WTC11 (cell line): ENCODE data around the gene BCAS2. TPM values are rescaled to one million over a fixed set of nuclear protein-coding genes. Genes with fewer than 3 reads are reported as not detected.

Source experiments
- ATAC-seq: fragments of 200-7000 bp; cut with Tn5 transposase; 2 replicates; pipeline ENCODE4 v1.10.0; 2021; ENCODE audit warnings: mild to moderate bottlenecking, moderate library complexity
- CTCF ChIA-PET: fragments of 300-600 bp; sonication (Branson Sonifier 250); formaldehyde crosslinking; loops from one replicate; lab custom pipeline; 2021; ENCODE audit warnings: antibody characterized with exemption; lab: Charles Lee
- POLR2A ChIA-PET: fragments of 350-600 bp; sonication (Branson Sonifier 250); formaldehyde crosslinking; loops from one replicate; lab custom pipeline; 2021; ENCODE audit warnings: antibody characterized with exemption; lab: Charles Lee
- DNase-seq: peaks from one replicate; pipeline ENCODE4 v3.0.0; 2021; ENCODE audit warnings: low spot score
- H3K27ac Mint-ChIP-seq: 2 replicates; pipeline ENCODE4 v1.8.0; 2021; ENCODE audit warnings: mixed read lengths
- H3K27me3 Mint-ChIP-seq: 2 replicates; pipeline ENCODE4 v1.8.0; 2021; ENCODE audit warnings: low read depth, mild to moderate bottlenecking, moderate library complexity, mixed read lengths
- H3K36me3 Mint-ChIP-seq: 2 replicates; pipeline ENCODE4 v1.8.0; 2021; ENCODE audit warnings: mixed read lengths
- H3K4me1 Mint-ChIP-seq: 2 replicates; pipeline ENCODE4 v1.8.0; 2022; ENCODE audit warnings: mixed read lengths
- H3K4me3 Mint-ChIP-seq: 2 replicates; pipeline ENCODE4 v1.8.0; 2021; ENCODE audit warnings: mild to moderate bottlenecking, moderate library complexity, mixed read lengths
- H3K9me3 Mint-ChIP-seq: 2 replicates; pipeline ENCODE4 v1.8.0; 2021; ENCODE audit warnings: mixed read lengths
- ATF1 ChIP-seq: sonication (generic); formaldehyde crosslinking; IDR thresholded peaks from 2 replicates; pipeline ENCODE4 v1.8.1; 2023; ENCODE audit warnings: mild to moderate bottlenecking, moderate library complexity, missing genetic modification reagents
- GTF2I ChIP-seq: fragments of 250-450 bp; sonication (Bioruptor Pico); conservative IDR thresholded peaks from 2 replicates; pipeline ENCODE4 v1.4.0; 2021; ENCODE audit warnings: mild to moderate bottlenecking
- KAT7 ChIP-seq: sonication (generic); formaldehyde crosslinking; IDR thresholded peaks from 2 replicates; pipeline ENCODE4 v1.8.1; 2023; ENCODE audit warnings: missing genetic modification reagents, mild to moderate bottlenecking, borderline replicate concordance
- MXD4 ChIP-seq: fragments of 250-450 bp; sonication (Bioruptor Pico); IDR thresholded peaks from 2 replicates; pipeline ENCODE4 v1.8.0; 2021; ENCODE audit warnings: mild to moderate bottlenecking, moderate library complexity, borderline replicate concordance
- TP53 ChIP-seq: sonication (generic); formaldehyde crosslinking; IDR thresholded peaks from 2 replicates; pipeline ENCODE4 v1.8.1; 2023; ENCODE audit warnings: mild to moderate bottlenecking, missing genetic modification reagents
- total RNA-seq: library from RNA; stranded (reverse); gene quantifications from 3 replicates; pipeline ENCODE4 v1.2.3, GENCODE V29; 2021
- TF ChIP-seq, protein P1 (sequence below): fragments of 250-450 bp; sonication (Bioruptor Pico); IDR thresholded peaks from 2 replicates; pipeline ENCODE4 v1.9.0; 2021; ENCODE audit warnings: mild to moderate bottlenecking
- TF ChIP-seq, protein P2 (sequence below): fragments of 250-450 bp; sonication (Bioruptor Pico); IDR thresholded peaks from 2 replicates; pipeline ENCODE4 v1.9.0; 2021; ENCODE audit warnings: mild to moderate bottlenecking
- TF ChIP-seq, protein P3 (sequence below): sonication (generic); formaldehyde crosslinking; IDR thresholded peaks from 2 replicates; pipeline ENCODE4 v1.8.0; 2022; ENCODE audit warnings: mild to moderate bottlenecking, missing genetic modification reagents
- TF ChIP-seq, protein P4 (sequence below): sonication (generic); formaldehyde crosslinking; IDR thresholded peaks from 2 replicates; pipeline ENCODE4 v1.8.0; 2022; ENCODE audit warnings: missing genetic modification reagents
- TF ChIP-seq, protein P5 (sequence below): sonication (generic); formaldehyde crosslinking; IDR thresholded peaks from 2 replicates; pipeline ENCODE4 v1.8.0; 2023; ENCODE audit warnings: missing genetic modification reagents, mild to moderate bottlenecking, borderline replicate concordance
- TF ChIP-seq, protein P6 (sequence below): sonication (generic); formaldehyde crosslinking; IDR thresholded peaks from 2 replicates; pipeline ENCODE4 v1.8.0; 2023; ENCODE audit warnings: mild to moderate bottlenecking, missing genetic modification reagents
- TF ChIP-seq, protein P7 (sequence below): sonication (generic); formaldehyde crosslinking; IDR thresholded peaks from 2 replicates; pipeline ENCODE4 v1.8.0; 2022; ENCODE audit warnings: mild to moderate bottlenecking, missing genetic modification reagents
- TF ChIP-seq, protein P8 (sequence below): sonication (generic); formaldehyde crosslinking; IDR thresholded peaks from 2 replicates; pipeline ENCODE4 v1.8.1; 2023; ENCODE audit warnings: mild to moderate bottlenecking, moderate library complexity, missing genetic modification reagents

Gene BCAS2
- total RNA-seq, 1 experiment from 2014 or later = 39.0 TPM

DNA sequence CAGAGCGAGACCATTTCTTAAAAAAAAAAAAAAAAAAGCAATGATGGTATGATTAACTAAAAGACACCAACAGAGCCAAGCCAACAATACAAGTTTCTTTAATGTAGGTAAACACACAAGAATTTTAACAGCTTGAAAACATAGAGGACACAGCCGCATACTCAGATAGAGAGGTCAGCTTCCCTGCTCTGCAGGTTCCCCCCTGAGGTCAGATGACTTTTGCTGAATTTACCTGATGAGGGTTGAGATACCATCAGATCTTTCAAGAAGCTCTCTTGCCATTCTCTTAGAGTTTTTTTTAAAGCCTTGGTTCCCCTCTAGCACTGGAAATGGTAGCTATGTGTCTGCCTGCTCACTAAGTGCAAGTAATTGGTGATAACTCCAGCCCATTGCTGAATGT, 31.1 kb downstream of the BCAS2 start (continued):
- TF ChIP-seq, protein P1, sequence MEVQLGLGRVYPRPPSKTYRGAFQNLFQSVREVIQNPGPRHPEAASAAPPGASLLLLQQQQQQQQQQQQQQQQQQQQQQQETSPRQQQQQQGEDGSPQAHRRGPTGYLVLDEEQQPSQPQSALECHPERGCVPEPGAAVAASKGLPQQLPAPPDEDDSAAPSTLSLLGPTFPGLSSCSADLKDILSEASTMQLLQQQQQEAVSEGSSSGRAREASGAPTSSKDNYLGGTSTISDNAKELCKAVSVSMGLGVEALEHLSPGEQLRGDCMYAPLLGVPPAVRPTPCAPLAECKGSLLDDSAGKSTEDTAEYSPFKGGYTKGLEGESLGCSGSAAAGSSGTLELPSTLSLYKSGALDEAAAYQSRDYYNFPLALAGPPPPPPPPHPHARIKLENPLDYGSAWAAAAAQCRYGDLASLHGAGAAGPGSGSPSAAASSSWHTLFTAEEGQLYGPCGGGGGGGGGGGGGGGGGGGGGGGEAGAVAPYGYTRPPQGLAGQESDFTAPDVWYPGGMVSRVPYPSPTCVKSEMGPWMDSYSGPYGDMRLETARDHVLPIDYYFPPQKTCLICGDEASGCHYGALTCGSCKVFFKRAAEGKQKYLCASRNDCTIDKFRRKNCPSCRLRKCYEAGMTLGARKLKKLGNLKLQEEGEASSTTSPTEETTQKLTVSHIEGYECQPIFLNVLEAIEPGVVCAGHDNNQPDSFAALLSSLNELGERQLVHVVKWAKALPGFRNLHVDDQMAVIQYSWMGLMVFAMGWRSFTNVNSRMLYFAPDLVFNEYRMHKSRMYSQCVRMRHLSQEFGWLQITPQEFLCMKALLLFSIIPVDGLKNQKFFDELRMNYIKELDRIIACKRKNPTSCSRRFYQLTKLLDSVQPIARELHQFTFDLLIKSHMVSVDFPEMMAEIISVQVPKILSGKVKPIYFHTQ (CRISPR knock-in tag) = no peak
- TF ChIP-seq, protein P2, sequence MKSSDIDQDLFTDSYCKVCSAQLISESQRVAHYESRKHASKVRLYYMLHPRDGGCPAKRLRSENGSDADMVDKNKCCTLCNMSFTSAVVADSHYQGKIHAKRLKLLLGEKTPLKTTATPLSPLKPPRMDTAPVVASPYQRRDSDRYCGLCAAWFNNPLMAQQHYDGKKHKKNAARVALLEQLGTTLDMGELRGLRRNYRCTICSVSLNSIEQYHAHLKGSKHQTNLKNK = no peak
- no peak for TF ChIP-seq GTF2I
- TF ChIP-seq, protein P3, sequence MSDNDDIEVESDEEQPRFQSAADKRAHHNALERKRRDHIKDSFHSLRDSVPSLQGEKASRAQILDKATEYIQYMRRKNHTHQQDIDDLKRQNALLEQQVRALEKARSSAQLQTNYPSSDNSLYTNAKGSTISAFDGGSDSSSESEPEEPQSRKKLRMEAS (CRISPR knock-in tag) = no peak
- TF ChIP-seq, protein P4, sequence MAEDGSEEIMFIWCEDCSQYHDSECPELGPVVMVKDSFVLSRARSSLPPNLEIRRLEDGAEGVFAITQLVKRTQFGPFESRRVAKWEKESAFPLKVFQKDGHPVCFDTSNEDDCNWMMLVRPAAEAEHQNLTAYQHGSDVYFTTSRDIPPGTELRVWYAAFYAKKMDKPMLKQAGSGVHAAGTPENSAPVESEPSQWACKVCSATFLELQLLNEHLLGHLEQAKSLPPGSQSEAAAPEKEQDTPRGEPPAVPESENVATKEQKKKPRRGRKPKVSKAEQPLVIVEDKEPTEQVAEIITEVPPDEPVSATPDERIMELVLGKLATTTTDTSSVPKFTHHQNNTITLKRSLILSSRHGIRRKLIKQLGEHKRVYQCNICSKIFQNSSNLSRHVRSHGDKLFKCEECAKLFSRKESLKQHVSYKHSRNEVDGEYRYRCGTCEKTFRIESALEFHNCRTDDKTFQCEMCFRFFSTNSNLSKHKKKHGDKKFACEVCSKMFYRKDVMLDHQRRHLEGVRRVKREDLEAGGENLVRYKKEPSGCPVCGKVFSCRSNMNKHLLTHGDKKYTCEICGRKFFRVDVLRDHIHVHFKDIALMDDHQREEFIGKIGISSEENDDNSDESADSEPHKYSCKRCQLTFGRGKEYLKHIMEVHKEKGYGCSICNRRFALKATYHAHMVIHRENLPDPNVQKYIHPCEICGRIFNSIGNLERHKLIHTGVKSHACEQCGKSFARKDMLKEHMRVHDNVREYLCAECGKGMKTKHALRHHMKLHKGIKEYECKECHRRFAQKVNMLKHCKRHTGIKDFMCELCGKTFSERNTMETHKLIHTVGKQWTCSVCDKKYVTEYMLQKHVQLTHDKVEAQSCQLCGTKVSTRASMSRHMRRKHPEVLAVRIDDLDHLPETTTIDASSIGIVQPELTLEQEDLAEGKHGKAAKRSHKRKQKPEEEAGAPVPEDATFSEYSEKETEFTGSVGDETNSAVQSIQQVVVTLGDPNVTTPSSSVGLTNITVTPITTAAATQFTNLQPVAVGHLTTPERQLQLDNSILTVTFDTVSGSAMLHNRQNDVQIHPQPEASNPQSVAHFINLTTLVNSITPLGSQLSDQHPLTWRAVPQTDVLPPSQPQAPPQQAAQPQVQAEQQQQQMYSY (CRISPR knock-in tag) = no peak
- no peak for TF ChIP-seq TP53 (CRISPR knock-in tag)
- TF ChIP-seq, all 79 proteins: peak for 0

DNA sequence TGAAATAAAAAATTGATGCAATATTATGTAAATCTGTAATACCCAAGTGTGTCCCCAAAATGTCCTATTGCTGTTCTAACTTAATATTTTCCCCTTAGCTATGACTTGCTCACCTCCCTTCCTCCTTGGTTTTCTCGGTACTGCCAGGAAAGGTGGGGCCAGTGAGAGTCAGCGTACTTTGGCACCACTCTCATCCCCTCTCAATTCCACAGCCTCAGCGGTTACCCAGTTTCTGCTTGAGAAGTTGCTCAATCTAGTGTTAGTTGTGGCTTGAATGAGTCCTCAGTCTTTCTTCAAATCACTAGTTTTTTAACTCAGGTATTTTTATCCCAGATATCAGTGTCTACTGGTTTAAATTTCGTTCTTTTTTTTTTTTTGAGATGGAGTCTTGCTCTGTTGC, 32.3 kb downstream of the BCAS2 start:
- no peak overlapping the region for H3K27ac Mint-ChIP-seq
- CTCF ChIA-PET = interaction anchor here (2.0 kb wide), 1 partner anchor 11 kb away, joined by 4 read pairs; no protein-coding TSS in a partner anchor
- ATAC-seq (no peak), DNase-seq (no peak)
- no peaks in the 10 kb centered on the region for H3K36me3 Mint-ChIP-seq
- POLR2A ChIA-PET = no interaction called here
- TF ChIP-seq, protein P5, sequence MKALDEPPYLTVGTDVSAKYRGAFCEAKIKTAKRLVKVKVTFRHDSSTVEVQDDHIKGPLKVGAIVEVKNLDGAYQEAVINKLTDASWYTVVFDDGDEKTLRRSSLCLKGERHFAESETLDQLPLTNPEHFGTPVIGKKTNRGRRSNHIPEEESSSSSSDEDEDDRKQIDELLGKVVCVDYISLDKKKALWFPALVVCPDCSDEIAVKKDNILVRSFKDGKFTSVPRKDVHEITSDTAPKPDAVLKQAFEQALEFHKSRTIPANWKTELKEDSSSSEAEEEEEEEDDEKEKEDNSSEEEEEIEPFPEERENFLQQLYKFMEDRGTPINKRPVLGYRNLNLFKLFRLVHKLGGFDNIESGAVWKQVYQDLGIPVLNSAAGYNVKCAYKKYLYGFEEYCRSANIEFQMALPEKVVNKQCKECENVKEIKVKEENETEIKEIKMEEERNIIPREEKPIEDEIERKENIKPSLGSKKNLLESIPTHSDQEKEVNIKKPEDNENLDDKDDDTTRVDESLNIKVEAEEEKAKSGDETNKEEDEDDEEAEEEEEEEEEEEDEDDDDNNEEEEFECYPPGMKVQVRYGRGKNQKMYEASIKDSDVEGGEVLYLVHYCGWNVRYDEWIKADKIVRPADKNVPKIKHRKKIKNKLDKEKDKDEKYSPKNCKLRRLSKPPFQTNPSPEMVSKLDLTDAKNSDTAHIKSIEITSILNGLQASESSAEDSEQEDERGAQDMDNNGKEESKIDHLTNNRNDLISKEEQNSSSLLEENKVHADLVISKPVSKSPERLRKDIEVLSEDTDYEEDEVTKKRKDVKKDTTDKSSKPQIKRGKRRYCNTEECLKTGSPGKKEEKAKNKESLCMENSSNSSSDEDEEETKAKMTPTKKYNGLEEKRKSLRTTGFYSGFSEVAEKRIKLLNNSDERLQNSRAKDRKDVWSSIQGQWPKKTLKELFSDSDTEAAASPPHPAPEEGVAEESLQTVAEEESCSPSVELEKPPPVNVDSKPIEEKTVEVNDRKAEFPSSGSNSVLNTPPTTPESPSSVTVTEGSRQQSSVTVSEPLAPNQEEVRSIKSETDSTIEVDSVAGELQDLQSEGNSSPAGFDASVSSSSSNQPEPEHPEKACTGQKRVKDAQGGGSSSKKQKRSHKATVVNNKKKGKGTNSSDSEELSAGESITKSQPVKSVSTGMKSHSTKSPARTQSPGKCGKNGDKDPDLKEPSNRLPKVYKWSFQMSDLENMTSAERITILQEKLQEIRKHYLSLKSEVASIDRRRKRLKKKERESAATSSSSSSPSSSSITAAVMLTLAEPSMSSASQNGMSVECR (CRISPR knock-in tag) = no peak
- TF ChIP-seq KAT7 (CRISPR knock-in tag) (no peak), MXD4 (CRISPR knock-in tag) (no peak), ATF1 (no peak)
- TF ChIP-seq, protein P6, sequence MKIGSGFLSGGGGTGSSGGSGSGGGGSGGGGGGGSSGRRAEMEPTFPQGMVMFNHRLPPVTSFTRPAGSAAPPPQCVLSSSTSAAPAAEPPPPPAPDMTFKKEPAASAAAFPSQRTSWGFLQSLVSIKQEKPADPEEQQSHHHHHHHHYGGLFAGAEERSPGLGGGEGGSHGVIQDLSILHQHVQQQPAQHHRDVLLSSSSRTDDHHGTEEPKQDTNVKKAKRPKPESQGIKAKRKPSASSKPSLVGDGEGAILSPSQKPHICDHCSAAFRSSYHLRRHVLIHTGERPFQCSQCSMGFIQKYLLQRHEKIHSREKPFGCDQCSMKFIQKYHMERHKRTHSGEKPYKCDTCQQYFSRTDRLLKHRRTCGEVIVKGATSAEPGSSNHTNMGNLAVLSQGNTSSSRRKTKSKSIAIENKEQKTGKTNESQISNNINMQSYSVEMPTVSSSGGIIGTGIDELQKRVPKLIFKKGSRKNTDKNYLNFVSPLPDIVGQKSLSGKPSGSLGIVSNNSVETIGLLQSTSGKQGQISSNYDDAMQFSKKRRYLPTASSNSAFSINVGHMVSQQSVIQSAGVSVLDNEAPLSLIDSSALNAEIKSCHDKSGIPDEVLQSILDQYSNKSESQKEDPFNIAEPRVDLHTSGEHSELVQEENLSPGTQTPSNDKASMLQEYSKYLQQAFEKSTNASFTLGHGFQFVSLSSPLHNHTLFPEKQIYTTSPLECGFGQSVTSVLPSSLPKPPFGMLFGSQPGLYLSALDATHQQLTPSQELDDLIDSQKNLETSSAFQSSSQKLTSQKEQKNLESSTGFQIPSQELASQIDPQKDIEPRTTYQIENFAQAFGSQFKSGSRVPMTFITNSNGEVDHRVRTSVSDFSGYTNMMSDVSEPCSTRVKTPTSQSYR (CRISPR knock-in tag) = no peak
- TF ChIP-seq, protein P7, sequence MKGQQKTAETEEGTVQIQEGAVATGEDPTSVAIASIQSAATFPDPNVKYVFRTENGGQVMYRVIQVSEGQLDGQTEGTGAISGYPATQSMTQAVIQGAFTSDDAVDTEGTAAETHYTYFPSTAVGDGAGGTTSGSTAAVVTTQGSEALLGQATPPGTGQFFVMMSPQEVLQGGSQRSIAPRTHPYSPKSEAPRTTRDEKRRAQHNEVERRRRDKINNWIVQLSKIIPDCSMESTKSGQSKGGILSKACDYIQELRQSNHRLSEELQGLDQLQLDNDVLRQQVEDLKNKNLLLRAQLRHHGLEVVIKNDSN = no peak
- TF ChIP-seq, protein P8, sequence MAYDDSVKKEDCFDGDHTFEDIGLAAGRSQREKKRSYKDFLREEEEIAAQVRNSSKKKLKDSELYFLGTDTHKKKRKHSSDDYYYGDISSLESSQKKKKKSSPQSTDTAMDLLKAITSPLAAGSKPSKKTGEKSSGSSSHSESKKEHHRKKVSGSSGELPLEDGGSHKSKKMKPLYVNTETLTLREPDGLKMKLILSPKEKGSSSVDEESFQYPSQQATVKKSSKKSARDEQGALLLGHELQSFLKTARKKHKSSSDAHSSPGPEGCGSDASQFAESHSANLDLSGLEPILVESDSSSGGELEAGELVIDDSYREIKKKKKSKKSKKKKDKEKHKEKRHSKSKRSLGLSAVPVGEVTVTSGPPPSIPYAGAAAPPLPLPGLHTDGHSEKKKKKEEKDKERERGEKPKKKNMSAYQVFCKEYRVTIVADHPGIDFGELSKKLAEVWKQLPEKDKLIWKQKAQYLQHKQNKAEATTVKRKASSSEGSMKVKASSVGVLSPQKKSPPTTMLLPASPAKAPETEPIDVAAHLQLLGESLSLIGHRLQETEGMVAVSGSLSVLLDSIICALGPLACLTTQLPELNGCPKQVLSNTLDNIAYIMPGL (CRISPR knock-in tag) = no peak
- H3K4me1 Mint-ChIP-seq = no peaks in the 10 kb centered on the region
- H3K9me3 Mint-ChIP-seq = no peaks in the 10 kb centered on the region
- no peak overlapping the region for H3K4me3 Mint-ChIP-seq
- no peaks in the 10 kb centered on the region; the same call in 1 of the 2 replicates for H3K27me3 Mint-ChIP-seq
